Measurements from ENCODE around the gene PBX3. TPM values are rescaled to one million over a fixed set of nuclear protein-coding genes. Genes with fewer than 3 reads are reported as not detected.

PBX3 gene
- total RNA-seq, 1 donor from 2014 or later, result 37.6 TPM

GRCh38 chr9:125920402-125920801 is 173.2 kb downstream of the PBX3 start:
- no peak for DNase-seq (ENCODE audit: low spot score)
- H3K4me1 Mint-ChIP-seq (ENCODE audit: unreplicated experiment), result no peaks in the 10 kb centered on the region
- no peak for TF ChIP-seq CTCF (IDR thresholded peaks at IDR 0.05; ENCODE audit: unreplicated experiment)
- no peak overlapping the region for H3K27ac Mint-ChIP-seq (ENCODE audit: unreplicated experiment)
- peaks cover 2% of the 10 kb centered on the region for H3K27me3 Mint-ChIP-seq (ENCODE audit: unreplicated experiment)
- no peak overlapping the region for H3K4me3 Mint-ChIP-seq (ENCODE audit: unreplicated experiment)
- H3K9me3 Mint-ChIP-seq (ENCODE audit: unreplicated experiment), result no peaks in the 10 kb centered on the region
- H3K36me3 Mint-ChIP-seq (ENCODE audit: low read depth, unreplicated experiment), result no peaks in the 10 kb centered on the region

GRCh38 chr9:125922854-125923253 is 175.7 kb downstream of the PBX3 start:
- H3K27ac Mint-ChIP-seq (ENCODE audit: unreplicated experiment), result no peak overlapping the region
- DNase-seq (ENCODE audit: low spot score), result no peak
- no peaks in the 10 kb centered on the region for H3K27me3 Mint-ChIP-seq (ENCODE audit: unreplicated experiment)
- no peaks in the 10 kb centered on the region for H3K4me1 Mint-ChIP-seq (ENCODE audit: unreplicated experiment)
- no peak for TF ChIP-seq CTCF (IDR thresholded peaks at IDR 0.05; ENCODE audit: unreplicated experiment)
- H3K9me3 Mint-ChIP-seq (ENCODE audit: unreplicated experiment), result no peaks in the 10 kb centered on the region
- no peaks in the 10 kb centered on the region for H3K36me3 Mint-ChIP-seq (ENCODE audit: low read depth, unreplicated experiment)
- no peak overlapping the region for H3K4me3 Mint-ChIP-seq (ENCODE audit: unreplicated experiment)

- no peak overlapping the region for H3K27ac Mint-ChIP-seq (ENCODE audit: unreplicated experiment)
- no peak overlapping the region for H3K4me3 Mint-ChIP-seq (ENCODE audit: unreplicated experiment)
- no peak for TF ChIP-seq CTCF (IDR thresholded peaks at IDR 0.05; ENCODE audit: unreplicated experiment)
- H3K27me3 Mint-ChIP-seq (ENCODE audit: unreplicated experiment), result no peaks in the 10 kb centered on the region
- H3K36me3 Mint-ChIP-seq (ENCODE audit: low read depth, unreplicated experiment), result no peaks in the 10 kb centered on the region
- H3K9me3 Mint-ChIP-seq (ENCODE audit: unreplicated experiment), result no peaks in the 10 kb centered on the region
- no peaks in the 10 kb centered on the region for H3K4me1 Mint-ChIP-seq (ENCODE audit: unreplicated experiment)
- no peak for DNase-seq (ENCODE audit: low spot score)
Measured at GRCh38 chr9:125924351-125924750, 177.2 kb downstream of the PBX3 start.

GRCh38 chr9:125926936-125927335 is 179.8 kb downstream of the PBX3 start:
- no peak for TF ChIP-seq CTCF (IDR thresholded peaks at IDR 0.05; ENCODE audit: unreplicated experiment)
- Mint-ChIP-seq H3K27me3 (ENCODE audit: unreplicated experiment) (no peaks in the 10 kb centered on the region), H3K9me3 (ENCODE audit: unreplicated experiment) (no peaks in the 10 kb centered on the region), H3K36me3 (ENCODE audit: low read depth, unreplicated experiment) (no peaks in the 10 kb centered on the region), H3K27ac (ENCODE audit: unreplicated experiment) (no peak overlapping the region), H3K4me1 (ENCODE audit: unreplicated experiment) (peaks cover 4% of the 10 kb centered on the region), H3K4me3 (ENCODE audit: unreplicated experiment) (no peak overlapping the region)
- DNase-seq (ENCODE audit: low spot score), result no peak

GRCh38 chr9:125929846-125930245 is 182.7 kb downstream of the PBX3 start:
- H3K27me3 Mint-ChIP-seq (ENCODE audit: unreplicated experiment), result no peaks in the 10 kb centered on the region
- no peaks in the 10 kb centered on the region for H3K9me3 Mint-ChIP-seq (ENCODE audit: unreplicated experiment)
- peaks cover 4% of the 10 kb centered on the region for H3K4me1 Mint-ChIP-seq (ENCODE audit: unreplicated experiment)
- no peak for TF ChIP-seq CTCF (IDR thresholded peaks at IDR 0.05; ENCODE audit: unreplicated experiment)
- H3K27ac Mint-ChIP-seq (ENCODE audit: unreplicated experiment), result no peak overlapping the region
- H3K4me3 Mint-ChIP-seq (ENCODE audit: unreplicated experiment), result no peak overlapping the region
- no peaks in the 10 kb centered on the region for H3K36me3 Mint-ChIP-seq (ENCODE audit: low read depth, unreplicated experiment)
- DNase-seq (ENCODE audit: low spot score), result no peak

Data from endothelial cell (in vitro differentiated cells).